ENCODE measurements around the gene SDCCAG8. TPM values are rescaled to one million over a fixed set of nuclear protein-coding genes. Genes with fewer than 3 reads are reported as not detected.

SDCCAG8 gene
- total and polyA plus RNA-seq, 2 of the 8 experiments (the other 6 are each of a cell fraction or from before 2014, with no cell fraction given), result 15.6 to 21.0 TPM

DNA sequence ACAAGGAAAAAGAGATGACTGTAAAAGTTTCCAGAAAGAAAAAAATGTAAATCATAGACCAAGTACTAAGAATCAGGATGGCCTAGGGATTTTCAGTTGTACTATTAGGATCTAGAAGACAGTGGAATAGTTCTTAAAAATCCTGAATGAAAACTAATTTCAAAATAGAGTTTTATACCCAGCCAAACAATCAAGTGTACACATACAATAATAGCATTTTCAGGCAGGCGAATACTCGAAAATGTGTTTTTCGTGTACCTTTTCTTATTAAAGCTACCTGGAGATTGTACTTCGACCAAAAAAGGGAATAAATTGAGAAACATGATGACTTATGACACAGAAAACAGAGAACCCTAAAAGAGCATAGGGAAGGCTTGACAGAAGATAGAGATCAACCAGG lies 118.6 kb downstream of the SDCCAG8 start (continued):
- TF ChIP-seq, protein P1, sequence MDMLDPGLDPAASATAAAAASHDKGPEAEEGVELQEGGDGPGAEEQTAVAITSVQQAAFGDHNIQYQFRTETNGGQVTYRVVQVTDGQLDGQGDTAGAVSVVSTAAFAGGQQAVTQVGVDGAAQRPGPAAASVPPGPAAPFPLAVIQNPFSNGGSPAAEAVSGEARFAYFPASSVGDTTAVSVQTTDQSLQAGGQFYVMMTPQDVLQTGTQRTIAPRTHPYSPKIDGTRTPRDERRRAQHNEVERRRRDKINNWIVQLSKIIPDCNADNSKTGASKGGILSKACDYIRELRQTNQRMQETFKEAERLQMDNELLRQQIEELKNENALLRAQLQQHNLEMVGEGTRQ (IDR thresholded peaks at IDR 0.05; ENCODE audit: low read length), result no peak
- TF ChIP-seq, protein P2, sequence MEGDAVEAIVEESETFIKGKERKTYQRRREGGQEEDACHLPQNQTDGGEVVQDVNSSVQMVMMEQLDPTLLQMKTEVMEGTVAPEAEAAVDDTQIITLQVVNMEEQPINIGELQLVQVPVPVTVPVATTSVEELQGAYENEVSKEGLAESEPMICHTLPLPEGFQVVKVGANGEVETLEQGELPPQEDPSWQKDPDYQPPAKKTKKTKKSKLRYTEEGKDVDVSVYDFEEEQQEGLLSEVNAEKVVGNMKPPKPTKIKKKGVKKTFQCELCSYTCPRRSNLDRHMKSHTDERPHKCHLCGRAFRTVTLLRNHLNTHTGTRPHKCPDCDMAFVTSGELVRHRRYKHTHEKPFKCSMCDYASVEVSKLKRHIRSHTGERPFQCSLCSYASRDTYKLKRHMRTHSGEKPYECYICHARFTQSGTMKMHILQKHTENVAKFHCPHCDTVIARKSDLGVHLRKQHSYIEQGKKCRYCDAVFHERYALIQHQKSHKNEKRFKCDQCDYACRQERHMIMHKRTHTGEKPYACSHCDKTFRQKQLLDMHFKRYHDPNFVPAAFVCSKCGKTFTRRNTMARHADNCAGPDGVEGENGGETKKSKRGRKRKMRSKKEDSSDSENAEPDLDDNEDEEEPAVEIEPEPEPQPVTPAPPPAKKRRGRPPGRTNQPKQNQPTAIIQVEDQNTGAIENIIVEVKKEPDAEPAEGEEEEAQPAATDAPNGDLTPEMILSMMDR (IDR thresholded peaks at IDR 0.05; ENCODE audit: control extremely low read depth in 1 of 3, insufficient read depth in 1 of 3, low read depth in 1 of 3, low read length in 3 of 3), result no peak

All from H1 (cell line).